ENCODE measurements around the gene SLC34A2. TPM values are rescaled to one million over a fixed set of nuclear protein-coding genes. Genes with fewer than 3 reads are reported as not detected.
"Not testable (repeated sequence)": the region's sequence is repeated elsewhere in the genome, so short reads cannot be mapped to it uniquely, and the experiment has no call there.

The SLC34A2 gene
- total and polyA plus RNA-seq, 4 donors = 723 to 1,795 (median 1,246) TPM

DNA sequence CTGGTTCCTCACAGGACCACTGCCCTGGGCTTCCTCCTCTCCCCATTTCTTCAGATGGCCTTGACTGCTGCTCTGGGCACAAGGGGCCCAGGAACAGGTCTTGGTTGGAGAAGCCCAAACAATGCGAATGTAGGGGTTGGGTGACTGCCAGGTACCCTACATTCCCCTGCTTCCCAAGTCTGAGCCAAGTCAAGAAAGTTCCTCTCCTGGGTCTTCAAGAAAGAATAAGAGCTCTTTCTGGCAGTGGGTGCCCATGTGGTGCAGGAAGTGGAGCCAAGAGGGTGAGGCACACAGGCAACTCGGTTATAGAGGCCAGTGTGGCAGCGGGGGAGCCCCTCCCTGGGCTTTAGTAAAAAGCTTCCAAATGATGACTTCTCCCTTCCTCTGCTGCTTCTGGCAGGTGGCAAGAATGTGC lies 2.7 kb downstream of the SLC34A2 start:
- H3K27me3 ChIP-seq (ENCODE audit: control insufficient read depth in 3 of 3, insufficient read depth in 3 of 3, low read length in 2 of 3) = peaks cover 0 to 30% (median 16%) of the 10 kb centered on the region in 3 donors
- H3K9me3 ChIP-seq (ENCODE audit: control insufficient read depth in 4 of 4, insufficient read depth in 3 of 4, low read length in 3 of 4) = no peaks in the 10 kb centered on the region
- H3K4me3 ChIP-seq = peak overlapping the region; percentile 30
- peaks cover 0 to 6% (median 2%) of the 10 kb centered on the region in 5 donors for H3K4me1 ChIP-seq (ENCODE audit: control insufficient read depth in 5 of 5, insufficient read depth in 5 of 5, low read length in 5 of 5)
- peaks cover 0 to 5% (median 0%) of the 10 kb centered on the region in 4 donors for H3K36me3 ChIP-seq (ENCODE audit: control insufficient read depth in 4 of 4, insufficient read depth in 4 of 4, low read length in 4 of 4)
- no peak overlapping the region for H3K9ac ChIP-seq (ENCODE audit: insufficient read depth in 1 of 2, low read length in 2 of 2)
- peak overlapping the region in 1 of 2 donors; percentile 66 for H3K27ac ChIP-seq (ENCODE audit: low read depth in 1 of 2, low read length in 1 of 2)
- WGBS, 2 donors = 63 to 70% methylated on average over 3 of the region's 3 CpGs
- no peak for ATAC-seq (ENCODE audit: insufficient read depth, low FRiP score)
- TF ChIP-seq, protein P1, sequence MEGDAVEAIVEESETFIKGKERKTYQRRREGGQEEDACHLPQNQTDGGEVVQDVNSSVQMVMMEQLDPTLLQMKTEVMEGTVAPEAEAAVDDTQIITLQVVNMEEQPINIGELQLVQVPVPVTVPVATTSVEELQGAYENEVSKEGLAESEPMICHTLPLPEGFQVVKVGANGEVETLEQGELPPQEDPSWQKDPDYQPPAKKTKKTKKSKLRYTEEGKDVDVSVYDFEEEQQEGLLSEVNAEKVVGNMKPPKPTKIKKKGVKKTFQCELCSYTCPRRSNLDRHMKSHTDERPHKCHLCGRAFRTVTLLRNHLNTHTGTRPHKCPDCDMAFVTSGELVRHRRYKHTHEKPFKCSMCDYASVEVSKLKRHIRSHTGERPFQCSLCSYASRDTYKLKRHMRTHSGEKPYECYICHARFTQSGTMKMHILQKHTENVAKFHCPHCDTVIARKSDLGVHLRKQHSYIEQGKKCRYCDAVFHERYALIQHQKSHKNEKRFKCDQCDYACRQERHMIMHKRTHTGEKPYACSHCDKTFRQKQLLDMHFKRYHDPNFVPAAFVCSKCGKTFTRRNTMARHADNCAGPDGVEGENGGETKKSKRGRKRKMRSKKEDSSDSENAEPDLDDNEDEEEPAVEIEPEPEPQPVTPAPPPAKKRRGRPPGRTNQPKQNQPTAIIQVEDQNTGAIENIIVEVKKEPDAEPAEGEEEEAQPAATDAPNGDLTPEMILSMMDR (IDR thresholded peaks at IDR 0.05; ENCODE audit: control extremely low read depth, extremely low read depth) = no peak
- DNase-seq = peak in 1 of 3 donors; percentile 39

GRCh38 chr4:25658777-25659176 lies 3.1 kb downstream of the SLC34A2 start:
- peaks cover 0 to 27% (median 15%) of the 10 kb centered on the region in 3 donors for H3K27me3 ChIP-seq (ENCODE audit: control insufficient read depth in 3 of 3, insufficient read depth in 3 of 3, low read length in 2 of 3)
- ATAC-seq (ENCODE audit: insufficient read depth, low FRiP score) = no peak
- H3K4me1 ChIP-seq (ENCODE audit: control insufficient read depth in 5 of 5, insufficient read depth in 5 of 5, low read length in 5 of 5) = peaks cover 0 to 8% (median 3%) of the 10 kb centered on the region in 5 donors
- TF ChIP-seq, protein P1 (IDR thresholded peaks at IDR 0.05; ENCODE audit: control extremely low read depth, extremely low read depth) = no peak
- H3K4me3 ChIP-seq = peak overlapping the region; percentile 30
- H3K27ac ChIP-seq (ENCODE audit: low read depth in 1 of 2, low read length in 1 of 2) = peak overlapping the region in 1 of 2 donors; percentile 66
- H3K36me3 ChIP-seq (ENCODE audit: control insufficient read depth in 4 of 4, insufficient read depth in 4 of 4, low read length in 4 of 4) = peaks cover 0 to 6% (median 0%) of the 10 kb centered on the region in 4 donors
- 67 to 91% methylated on average over 2 to 3 of the region's 3 CpGs for WGBS, 2 donors
- DNase-seq = no peak
- no peak overlapping the region for H3K9ac ChIP-seq (ENCODE audit: insufficient read depth in 1 of 2, low read length in 2 of 2)
- H3K9me3 ChIP-seq (ENCODE audit: control insufficient read depth in 4 of 4, insufficient read depth in 3 of 4, low read length in 3 of 4) = no peaks in the 10 kb centered on the region

- H3K9me3 ChIP-seq (ENCODE audit: control insufficient read depth in 4 of 4, insufficient read depth in 3 of 4, low read length in 3 of 4); H3K4me1 ChIP-seq (ENCODE audit: control insufficient read depth in 5 of 5, insufficient read depth in 5 of 5, low read length in 5 of 5); ATAC-seq (ENCODE audit: insufficient read depth, low FRiP score); H3K4me3 ChIP-seq; H3K27me3 ChIP-seq (ENCODE audit: control insufficient read depth in 3 of 3, insufficient read depth in 3 of 3, low read length in 2 of 3); H3K9ac ChIP-seq (ENCODE audit: insufficient read depth in 1 of 2, low read length in 2 of 2); DNase-seq: not testable (repeated sequence)
- 66 to 87% methylated on average over 4 of the region's 4 CpGs for WGBS, 2 donors
- Histone ChIP-seq H3K36me3 (ENCODE audit: control insufficient read depth in 4 of 4, insufficient read depth in 4 of 4, low read length in 4 of 4) (peaks cover 0 to 11% (median 0%) of the 10 kb centered on the region in 4 donors), H3K27ac (ENCODE audit: low read depth in 1 of 2, low read length in 1 of 2) (peak overlapping the region in 1 of 2 donors; percentile 62)
Observed at GRCh38 chr4:25661441-25661840, 5.8 kb downstream of the SLC34A2 start.

DNA sequence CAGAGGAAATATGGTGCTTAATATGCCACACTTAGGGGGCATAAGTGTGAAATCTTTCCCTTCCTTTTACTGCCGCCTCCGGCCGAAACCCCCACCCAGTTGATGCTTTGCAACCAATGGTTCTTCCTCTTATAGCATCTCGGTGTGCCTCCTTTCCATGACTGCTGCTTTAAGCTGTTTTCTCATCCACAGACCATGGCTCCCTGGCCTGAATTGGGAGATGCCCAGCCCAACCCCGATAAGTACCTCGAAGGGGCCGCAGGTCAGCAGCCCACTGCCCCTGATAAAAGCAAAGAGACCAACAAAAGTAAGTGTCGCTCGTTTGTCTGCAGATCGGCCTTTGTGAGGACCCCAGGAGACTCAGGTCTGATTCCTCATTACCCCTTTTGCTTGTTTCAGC lies 6.7 kb downstream of the SLC34A2 start:
- H3K4me3 ChIP-seq = no peak overlapping the region
- ATAC-seq (ENCODE audit: insufficient read depth, low FRiP score) = no peak

More for the DNA sequence above, 6.7 kb downstream of the SLC34A2 start:
- DNase-seq = no peak
- Histone ChIP-seq H3K9me3 (ENCODE audit: control insufficient read depth in 4 of 4, insufficient read depth in 3 of 4, low read length in 3 of 4) (no peaks in the 10 kb centered on the region), H3K9ac (ENCODE audit: insufficient read depth in 1 of 2, low read length in 2 of 2) (no peak overlapping the region), H3K27ac (ENCODE audit: low read depth in 1 of 2, low read length in 1 of 2) (peak overlapping the region in 1 of 2 donors; percentile 46), H3K36me3 (ENCODE audit: control insufficient read depth in 4 of 4, insufficient read depth in 4 of 4, low read length in 4 of 4) (peaks cover 0 to 11% (median 0%) of the 10 kb centered on the region in 4 donors), H3K4me1 (ENCODE audit: control insufficient read depth in 5 of 5, insufficient read depth in 5 of 5, low read length in 5 of 5) (peaks cover 0 to 6% (median 0%) of the 10 kb centered on the region in 5 donors), H3K27me3 (ENCODE audit: control insufficient read depth in 3 of 3, insufficient read depth in 3 of 3, low read length in 2 of 3) (no peaks in the 10 kb centered on the region)
- TF ChIP-seq, protein P1 (IDR thresholded peaks at IDR 0.05; ENCODE audit: control extremely low read depth, extremely low read depth) = no peak
- 59 to 67% methylated on average over 10 of the region's 10 CpGs for WGBS, 2 donors

All from lung (tissue), 12 donors.